NCI-H1417 (cell line): ENCODE results near the gene MEP1A.
"Not testable (repeated sequence)": the region's sequence is repeated elsewhere in the genome, so short reads cannot be mapped to it uniquely, and the experiment has no call there.

Experiments used
- DNase-seq, 3 experiments: peaks; one replicate each; lab custom pipeline; 2025; lab: John Stamatoyannopoulos, UW

MEP1A gene, protein sequence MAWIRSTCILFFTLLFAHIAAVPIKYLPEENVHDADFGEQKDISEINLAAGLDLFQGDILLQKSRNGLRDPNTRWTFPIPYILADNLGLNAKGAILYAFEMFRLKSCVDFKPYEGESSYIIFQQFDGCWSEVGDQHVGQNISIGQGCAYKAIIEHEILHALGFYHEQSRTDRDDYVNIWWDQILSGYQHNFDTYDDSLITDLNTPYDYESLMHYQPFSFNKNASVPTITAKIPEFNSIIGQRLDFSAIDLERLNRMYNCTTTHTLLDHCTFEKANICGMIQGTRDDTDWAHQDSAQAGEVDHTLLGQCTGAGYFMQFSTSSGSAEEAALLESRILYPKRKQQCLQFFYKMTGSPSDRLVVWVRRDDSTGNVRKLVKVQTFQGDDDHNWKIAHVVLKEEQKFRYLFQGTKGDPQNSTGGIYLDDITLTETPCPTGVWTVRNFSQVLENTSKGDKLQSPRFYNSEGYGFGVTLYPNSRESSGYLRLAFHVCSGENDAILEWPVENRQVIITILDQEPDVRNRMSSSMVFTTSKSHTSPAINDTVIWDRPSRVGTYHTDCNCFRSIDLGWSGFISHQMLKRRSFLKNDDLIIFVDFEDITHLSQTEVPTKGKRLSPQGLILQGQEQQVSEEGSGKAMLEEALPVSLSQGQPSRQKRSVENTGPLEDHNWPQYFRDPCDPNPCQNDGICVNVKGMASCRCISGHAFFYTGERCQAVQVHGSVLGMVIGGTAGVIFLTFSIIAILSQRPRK

DNA sequence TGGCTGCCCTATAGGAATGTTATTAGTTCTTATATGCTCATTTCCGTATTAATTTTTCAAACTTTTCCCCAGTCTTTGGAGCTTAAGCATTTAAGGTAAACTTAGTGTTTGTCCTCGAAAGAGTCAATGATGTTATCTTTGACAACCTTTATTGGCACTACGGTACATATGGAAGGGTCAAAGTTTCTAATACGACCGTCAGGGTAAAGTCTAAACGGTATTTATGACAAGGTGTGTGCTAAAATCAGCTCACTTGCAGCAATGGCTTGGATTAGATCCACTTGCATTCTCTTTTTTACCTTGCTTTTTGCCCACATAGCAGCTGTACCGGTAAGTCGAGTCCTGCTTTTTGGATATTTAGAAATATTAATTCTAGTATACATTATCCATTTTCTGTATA is at the start of gene MEP1A:
MEP1A (plus strand) TSS at position 252 of the 400 bp plus-strand sequence; CDS start at position 262, 10 bp downstream.
- no peak for DNase-seq

DNA sequence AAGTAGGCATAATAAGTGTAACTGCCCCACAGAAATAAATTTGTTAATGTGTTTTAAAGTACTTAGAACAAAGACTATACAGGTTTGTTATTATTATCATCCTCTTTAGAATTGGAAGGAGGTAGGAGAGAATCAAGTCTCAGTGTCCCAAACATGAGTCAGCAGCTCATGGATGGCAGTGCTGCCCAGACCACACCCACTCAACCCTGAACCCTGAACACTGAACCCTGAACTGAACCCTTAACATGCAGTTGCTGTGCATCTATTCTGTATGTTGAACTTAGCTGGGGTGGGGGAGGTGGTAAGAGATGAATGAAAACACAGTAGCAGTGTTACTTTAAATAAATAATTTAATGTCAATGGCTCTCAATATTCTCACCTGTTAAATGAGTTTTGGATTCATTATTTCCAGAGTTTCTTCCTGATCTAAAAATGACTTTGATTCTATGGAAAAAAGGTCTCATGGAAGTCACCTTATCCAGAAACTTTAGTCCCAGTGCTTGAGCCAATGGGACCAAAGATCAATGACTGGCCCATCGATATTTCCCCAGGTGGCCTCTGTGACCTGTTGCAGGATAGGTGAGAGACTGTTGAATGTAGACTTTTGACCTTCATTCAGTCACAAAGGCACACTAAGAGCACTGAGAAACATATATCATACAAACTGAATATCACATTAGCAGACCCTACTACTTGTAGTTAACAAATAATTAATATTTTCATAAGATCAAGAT is 49.6 kb upstream of the MEP1A start:
- no peak for DNase-seq

DNA sequence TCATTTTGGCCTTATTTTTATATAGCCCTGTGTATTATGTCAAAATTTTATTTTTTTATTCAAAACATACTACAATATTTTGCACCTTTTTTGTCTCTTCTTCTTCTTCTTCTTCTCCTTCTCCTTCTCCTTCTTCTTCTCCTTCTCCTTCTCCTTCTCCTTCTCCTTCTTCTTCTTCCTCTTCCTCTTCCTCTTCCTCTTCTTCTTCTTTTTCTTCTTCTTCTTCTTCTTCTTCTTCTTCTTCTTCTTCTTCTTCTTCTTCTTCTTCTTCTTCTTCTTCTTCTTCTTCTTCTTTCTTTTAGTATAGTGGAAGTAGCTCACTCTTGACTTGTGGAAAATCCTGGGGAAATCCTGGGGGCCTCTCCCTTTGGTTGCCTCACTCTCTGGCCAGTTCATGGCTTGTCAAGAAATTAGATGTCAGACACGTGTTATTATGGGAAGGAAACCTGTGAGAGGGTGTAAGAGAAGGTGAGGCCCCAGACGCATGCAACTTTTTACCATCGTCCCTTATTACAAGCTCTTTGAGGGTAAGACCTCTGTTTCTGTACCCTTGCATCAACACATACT is 48.9 kb upstream of the MEP1A start:
- DNase-seq: not testable (repeated sequence)

DNA sequence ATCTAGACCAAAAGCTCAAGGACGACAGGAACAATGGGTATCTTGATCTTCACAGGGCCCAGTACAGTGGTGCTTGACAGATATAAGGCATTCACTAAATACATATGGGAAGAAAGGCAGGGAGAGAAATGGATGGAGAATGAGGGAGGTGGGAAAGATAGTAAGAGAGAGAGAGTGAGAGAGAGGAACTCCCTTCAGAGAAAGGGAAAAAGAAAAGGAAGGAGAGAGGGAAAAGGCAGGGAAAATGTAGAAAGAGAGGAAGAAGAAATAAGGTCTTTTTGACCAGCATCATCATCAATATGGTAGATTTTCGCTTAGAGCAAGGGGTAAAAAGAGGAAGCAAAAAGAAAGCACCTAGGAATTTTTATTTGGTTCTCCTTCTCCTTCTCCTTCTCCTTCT is 47.2 kb upstream of the MEP1A start:
- no peak for DNase-seq

DNA sequence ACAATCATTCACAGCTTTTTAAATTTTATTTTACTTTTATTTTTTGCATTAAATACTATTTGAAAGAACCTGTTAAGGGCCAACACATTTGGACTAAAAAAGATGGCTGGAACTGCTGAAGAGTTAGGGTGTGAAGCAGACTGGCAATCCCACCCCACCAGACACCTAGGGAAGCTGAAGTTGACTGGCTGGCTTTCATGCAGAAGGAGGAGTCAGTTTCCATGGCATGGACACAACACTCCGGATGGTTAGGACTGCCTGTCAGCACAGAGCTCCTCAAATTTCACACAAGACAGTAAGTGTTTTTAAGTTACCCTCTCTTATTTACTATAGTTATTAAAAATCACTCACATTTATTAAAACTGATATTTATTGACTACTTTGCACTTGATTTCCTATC is 46.5 kb upstream of the MEP1A start, which contains the start of gene ANKRD66:
ANKRD66 (plus strand) TSS at position 238 of the 400 bp plus-strand sequence. CDS start 5,016 bp downstream, outside the sequence.
- no peak for DNase-seq

DNA sequence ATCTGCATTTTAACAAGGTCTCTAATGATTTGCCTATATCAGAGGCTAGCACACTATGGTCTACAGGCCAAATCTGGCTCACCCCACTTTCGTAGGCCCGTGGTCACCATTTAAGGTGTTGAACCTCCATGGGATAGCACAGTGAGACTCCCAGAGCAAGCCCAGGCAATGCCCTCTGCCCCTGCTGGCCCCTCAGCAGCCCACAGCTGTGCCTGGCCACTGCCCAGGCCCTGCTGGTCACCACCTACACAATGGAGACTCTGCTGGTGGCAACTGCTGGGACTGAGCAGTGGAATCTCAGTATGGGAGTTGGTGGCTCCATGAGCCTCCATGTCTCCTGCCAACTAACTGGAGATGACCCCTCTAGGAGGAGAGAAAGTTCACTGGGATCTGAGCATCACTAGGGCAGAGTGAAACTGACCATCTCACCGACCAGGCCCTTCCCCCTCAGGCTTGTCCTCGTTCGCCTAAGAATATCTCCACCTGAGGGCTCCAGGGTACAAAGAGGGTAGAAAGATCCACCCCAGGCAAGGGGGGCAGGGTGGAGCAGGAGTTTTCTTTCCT is 44.2 kb upstream of the MEP1A start:
- no peak for DNase-seq

DNA sequence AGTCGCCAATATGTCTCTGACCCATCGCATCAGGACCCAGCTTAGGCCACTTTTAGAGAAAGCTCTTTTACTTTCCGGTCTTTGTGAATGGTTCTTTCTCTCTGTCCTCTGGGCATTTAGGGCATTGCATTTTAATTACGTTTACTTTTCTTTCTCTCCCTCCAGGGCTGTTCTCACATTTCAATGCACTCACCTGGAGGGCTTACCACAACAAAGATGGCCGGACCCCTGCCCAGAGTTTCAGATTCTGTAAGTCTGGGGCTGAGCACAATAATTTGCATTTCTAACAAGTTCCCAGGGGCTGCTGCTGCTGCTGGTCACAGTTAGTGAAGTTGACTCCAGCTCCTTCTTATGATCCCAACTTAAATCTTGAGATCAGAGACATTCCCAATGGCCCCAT is 43.5 kb upstream of the MEP1A start:
- peak in 1 of 3 experiments; percentile 14 for DNase-seq

DNA sequence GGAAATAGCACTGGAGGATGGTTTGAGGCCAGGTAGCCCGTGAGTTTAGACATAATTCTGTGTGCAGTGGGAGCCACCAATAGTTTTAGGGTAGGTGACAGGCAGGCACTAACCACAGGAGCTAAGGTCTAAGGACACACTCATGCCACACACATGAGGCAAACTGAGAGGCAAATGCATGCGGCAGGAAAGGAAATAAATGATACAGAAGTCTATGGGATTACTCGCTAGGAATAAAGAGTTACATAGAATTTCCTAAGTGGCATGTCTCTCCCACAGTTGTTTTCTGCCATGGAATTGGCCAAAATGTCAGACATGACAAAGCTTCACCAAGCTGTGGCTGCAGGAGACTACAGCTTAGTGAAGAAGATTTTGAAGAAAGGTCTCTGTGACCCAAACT is 41.5 kb upstream of the MEP1A start:
- no peak for DNase-seq

DNA sequence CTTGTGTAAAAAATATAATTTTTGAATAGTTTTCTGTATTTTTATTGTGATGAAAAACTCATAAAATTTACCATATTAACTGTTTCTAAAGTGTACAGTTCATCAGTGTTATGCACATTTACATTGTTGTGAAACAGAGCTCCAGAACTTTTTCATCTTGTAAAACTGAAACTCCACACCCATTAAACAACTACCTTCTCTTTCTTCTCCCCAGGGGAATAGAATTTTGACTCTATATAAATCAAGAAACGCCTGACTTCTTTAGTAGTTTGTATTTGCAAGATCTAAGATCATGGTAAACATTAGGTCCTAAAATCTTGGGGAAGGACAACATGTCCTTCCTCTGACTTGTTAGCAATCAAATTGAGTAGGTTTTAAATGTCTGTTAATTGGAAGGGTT is 37.3 kb upstream of the MEP1A start:
- DNase-seq: no peak

DNA sequence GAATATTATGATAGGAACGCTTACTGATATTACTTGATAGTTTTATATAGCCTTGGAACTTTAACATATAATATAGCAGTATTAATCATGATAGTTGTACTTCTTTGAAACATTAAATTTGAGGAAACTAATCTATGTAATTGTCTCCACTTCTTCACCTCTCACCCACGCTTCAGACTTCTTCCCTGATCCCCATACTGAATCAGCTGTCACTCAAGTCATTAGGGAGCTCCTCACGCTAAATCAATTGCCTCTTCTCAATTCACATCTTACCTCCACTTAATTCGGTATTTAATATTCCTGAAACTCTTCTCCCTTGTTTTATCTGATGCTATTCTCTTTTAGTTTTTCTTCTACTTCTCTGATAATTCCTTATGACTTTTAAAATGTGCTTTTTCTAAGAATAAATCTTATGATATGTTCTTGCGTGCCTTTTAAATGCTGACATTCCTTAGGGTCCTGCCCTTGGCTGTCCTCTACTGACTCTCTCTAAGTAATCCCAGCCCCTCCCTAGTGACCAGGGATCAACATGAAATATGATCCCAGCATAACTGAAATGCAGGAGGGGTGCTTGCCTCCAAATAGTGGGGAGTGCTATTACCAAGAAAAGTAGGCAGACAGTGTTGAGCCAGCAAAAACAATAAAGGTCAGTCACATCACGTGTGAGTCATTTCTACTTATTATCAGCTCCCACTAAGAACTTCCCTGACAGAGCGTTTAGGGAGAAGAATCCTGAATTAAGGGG is 36.5 kb upstream of the MEP1A start:
- DNase-seq: no peak

DNA sequence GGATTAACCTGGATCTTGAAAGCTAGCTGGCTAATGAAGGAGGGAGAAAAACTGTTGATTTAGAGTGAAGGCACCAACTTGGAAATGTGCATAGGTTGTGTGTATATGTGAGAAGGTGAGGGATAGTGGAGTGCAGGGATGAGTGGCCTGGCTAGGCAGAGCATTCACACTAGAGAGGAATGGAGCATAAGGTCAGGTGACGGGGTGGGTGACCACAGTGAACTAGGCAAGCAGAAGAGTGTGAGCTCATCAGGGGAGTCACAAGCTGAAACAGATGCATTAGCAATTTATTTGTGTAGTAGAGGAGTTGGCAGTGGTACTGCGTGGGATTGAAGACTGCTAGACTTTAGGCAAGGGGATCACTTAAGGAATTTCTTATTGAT is 36.0 kb upstream of the MEP1A start:
- DNase-seq: no peak

DNA sequence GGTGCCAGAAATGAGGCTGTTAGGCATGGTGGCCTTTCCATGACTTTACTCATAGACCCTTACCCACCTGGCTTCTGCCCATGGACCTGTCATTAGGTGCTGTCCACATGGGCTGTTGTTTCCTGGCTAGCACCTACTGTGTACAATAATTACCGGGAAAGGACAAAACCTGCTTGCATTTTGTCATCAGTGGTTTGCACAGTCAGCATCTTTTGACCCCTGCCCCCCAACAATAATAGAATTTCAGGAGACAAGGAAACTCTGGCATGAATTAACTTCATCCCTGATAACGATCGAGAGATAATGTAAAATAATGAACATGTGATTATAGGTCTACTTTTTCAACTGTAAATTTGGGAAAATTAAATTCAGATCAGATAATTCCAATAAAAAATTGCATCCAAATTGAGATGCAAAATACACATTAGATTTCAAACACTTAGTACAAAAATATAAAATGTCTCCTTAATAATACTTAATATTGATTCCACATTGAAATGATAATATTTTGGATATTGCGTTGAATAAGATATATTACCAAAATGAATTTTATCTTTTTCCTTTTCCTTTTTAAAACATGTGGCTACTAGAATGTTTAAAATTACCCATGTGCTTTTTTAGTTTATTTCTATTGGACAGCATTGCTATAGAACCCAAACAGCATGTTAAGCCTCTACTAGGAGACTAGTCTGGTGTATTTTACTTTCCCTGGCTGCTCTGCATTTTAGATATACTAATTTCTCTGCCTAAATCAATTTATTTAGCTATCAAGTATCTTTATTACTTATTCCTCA is 34.0 kb upstream of the MEP1A start:
- no peak for DNase-seq

DNA sequence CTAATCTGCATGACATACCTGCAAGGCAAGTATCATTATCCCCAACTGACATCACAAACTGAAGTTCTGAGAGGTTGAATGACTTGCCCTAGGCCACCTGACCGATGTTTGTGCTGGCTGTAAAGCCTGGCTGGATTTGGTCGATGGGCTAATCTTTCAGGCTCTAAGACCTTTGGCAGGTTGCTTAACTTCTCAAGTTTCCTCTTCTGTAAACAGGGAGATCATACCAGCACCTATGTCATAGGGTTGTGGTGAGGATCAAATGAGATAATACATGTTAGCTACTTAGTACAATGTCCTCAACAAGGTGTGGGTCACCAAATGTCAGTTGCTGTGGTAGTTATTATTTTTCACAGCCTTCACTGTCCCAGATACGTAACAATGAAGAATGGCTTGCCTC is 32.3 kb upstream of the MEP1A start:
- DNase-seq: no peak

DNA sequence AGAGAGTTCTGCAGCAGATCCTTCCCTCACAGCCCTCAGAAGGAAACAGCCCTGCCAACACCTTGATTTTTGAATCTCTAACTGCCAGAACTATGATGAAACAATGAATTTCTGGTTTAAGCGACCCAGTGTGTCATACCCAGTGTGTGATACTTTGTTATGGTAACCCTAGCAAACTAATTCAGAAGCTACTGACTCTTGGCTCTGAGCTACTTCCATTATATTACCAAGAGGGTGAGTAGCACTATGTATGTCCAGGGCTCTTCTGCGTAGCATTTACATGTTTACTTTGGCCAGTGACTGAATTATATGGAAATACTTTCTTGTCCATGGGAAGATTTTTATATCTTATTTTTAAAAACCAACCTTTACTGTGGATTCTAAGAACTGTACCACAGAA is 29.7 kb upstream of the MEP1A start:
- DNase-seq: no peak

DNA sequence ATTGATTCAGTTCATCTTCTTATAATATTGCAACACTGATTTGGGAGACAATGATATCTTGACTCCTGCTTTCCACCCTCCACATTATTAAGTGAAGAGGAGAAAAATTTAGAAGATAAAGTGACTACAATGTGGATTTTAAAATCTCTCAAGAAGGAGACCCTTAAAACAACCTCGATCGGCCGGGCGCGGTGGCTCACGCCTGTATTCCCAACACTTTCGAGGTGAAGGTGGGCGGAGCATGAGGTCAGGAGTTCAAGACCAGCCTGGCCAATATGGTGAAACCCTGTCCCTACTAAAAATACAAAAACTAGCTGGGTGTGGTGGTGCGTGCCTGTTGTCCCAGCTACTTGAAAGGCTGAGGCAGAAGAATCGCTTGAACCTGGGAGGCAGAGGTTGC is 28.9 kb upstream of the MEP1A start:
- DNase-seq: not testable (repeated sequence)

DNA sequence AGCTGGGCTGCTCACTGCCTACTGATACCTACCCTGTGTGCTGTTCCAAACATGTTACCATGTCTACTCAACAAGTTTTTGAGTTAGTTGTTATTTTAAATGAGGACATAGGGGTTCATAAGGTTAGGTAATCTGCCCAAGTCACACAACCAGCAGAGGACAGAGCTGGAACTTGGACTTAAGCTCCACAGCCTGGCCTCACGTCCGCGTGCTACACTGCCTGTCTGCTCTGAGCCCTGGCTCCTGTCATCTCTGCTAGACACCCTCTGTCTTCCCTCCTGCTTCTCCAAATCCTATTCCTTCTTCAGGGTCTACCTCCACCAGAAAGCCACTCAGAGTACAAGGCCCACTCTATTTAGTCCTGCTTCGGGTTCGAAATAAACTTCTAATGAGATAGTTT is 28.2 kb upstream of the MEP1A start:
- DNase-seq: no peak

DNA sequence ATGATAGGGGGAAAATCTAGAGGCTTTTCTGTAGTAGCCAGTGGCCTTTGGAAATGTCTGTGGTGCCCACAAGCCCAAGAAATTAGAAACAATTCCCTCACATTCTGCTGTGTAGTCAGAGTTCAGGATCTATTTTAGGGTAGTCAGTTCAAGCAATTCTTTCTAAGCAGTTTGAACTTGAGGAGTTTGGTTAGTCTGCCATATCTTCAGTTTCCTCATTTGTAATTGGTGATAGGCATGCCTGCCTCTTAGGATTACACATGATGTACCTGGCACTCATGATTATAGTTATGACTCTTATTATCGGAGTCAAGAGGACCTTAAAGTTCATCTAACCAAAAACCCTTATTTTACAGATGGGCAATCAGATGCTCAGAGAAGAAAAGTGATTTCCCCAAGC is 21.2 kb upstream of the MEP1A start:
- no peak for DNase-seq

DNA sequence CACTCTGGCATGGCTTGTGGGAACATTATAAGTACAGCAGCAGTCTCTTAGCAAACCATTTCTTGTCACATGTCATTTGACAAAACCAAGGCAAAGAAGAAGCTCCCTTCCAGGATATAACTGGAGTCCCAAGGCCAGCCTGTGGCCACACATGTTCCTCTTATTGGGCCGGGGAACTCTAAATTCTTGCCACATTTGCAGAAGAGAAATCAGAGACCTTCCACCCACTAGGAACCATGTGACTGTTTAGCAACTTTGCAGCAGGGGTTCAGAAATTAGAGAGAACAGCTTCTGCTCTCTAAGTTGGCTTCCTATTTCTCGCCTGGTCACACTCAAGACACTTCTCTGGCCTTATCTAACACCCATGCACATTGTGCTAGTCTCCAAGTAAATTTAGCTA is 20.4 kb upstream of the MEP1A start:
- DNase-seq: no peak

DNA sequence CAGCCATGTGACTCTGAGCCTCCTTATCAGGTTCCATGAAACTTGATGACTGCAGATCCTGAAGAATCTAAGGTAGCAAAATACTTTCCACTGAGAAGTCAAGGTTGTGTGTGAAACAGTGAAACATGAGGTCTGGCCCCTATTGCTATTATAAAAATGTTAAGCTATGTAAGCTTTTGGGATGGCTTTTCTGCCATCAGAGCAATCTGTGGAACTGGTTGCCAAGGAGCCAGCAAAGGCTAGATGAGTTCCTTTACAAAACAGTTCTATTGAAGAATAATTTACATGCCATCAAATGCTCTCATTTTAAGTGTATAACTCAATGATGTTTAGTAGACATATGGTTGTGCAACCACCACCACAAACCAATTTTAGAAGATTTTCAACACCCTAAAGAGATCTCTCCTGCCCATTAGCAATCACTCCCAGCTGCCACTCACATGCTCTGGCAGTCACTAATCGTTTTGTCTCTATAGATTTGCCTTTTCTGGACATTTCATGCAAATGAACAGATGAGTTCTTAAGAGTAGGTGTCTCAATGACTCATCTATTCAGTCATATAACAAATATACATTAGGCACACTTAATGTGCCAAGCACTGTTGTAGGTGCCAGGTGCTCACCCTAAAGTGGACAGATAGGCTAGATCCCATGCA is 19.9 kb upstream of the MEP1A start:
- DNase-seq: no peak

DNA sequence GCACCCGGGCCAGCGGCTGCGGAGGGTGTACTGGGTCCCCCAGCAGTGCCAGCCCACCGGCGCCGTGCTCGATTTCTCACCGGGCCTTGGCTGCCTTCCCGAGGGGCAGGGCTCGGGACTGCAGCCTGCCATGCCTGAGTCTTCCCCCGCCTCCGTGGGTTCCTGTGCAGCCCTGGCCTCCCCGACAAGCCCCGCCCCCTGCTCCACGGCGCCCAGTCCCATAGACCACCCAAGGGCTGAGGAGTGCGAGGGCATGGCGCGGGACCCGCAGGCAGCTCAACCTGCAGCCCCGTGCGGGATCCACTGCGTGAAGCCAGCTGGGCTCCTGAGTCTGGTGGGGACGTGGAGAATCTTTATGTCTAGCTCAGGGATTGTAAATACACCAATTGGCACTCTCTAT is 18.5 kb upstream of the MEP1A start:
- DNase-seq: not testable (repeated sequence)
